Measurements from ENCODE around the gene BCOR. TPM values are rescaled to one million over a fixed set of nuclear protein-coding genes. Genes with fewer than 3 reads are reported as not detected.

Gene BCOR
- total RNA-seq, 1 experiment from 2014 or later = 35.1 TPM

DNA sequence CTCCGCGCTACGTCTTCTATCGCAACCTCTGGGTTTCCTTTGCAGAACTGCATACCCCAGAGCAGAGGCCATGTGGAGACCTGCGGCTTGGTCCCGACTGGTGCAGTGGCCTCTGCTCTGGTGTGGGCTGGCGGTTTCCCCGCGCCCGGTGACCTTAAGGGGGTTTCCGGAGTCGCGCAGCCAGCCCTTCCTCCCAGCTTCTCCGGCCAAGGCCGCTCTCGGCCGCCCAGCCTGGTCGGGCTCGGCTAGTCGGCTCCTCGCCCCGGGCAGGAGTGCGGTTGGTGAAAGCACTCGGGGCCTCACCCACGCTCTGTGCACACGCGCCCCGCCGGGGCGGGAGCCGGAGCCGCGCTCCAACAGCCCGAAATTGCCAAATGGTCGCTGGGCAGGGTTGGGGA lies 84.9 kb downstream of the BCOR start:
- BruUV-seq (replicated peaks) = no TSS peak
- RAD21 ChIA-PET (ENCODE audit: low non-redundant PET in 1 of 2, low total read pairs in 2 of 2, uncharacterized antibody in 2 of 2, unreplicated experiment in 2 of 2) = no interaction called here

DNA sequence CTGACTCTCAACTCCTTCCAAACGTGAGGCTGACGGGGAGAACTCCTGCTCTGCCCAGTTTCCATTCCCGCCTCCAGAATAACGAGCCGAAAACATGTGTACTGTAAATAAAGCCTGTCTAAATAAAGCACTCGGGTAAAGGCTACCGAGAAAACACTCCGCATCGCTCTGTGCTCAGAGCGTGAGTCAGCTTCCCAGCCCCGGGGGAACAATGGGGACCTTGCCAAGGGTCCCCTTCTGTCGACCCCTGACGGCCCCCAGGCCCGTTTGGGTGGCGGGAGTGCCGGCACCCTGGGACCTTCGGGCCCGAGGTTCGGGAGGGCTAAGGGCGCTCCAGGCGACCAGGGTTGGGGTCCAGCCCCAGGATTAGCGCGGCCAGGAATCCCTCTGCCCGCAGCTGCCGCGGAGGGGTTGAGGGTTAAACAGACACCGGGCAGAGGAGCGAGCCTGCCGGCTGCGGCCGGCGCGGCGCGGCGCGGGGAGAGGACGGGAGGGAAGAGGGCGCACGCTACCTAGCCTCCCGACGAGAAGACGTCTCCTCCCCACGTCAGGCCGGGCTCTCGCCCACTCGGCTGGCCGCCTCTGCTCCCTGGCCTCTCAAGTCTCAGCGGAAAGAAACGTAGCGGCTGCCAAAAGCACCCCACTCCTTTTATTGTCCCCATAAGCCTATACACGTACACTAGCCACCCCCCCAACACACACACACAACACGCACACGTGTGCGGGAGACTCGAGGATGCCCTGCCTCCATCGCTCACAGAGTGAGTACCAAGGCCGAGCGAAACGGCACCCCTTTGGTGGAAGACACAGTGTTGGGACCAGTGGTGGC lies 85.5 kb downstream of the BCOR start:
- Histone ChIP-seq H3K9ac (ENCODE audit: low read length) (peak overlapping the region; percentile 71; the same call in 1 of the 2 replicates), H3K4me1 (ENCODE audit: control insufficient read depth in 1 of 2, insufficient read depth in 2 of 2, low read length in 2 of 2) (peaks cover 4 to 20% of the 10 kb centered on the region in 2 experiments; a peak in 2 of 4 replicates), H3K4me2 (ENCODE audit: low read length) (peak overlapping the region; percentile 91), H3K79me2 (ENCODE audit: insufficient read depth, low read length) (no peaks in the 10 kb centered on the region), H3K9me2 (ENCODE audit: insufficient read depth) (no peaks in the 10 kb centered on the region), H3K36me3 (ENCODE audit: control insufficient read depth in 1 of 2, insufficient read depth in 2 of 2, low read length in 2 of 2) (no peaks in the 10 kb centered on the region), H2AFZ (ENCODE audit: low read depth, low read length, poor library complexity, severe bottlenecking) (no peak overlapping the region), H4K20me1 (ENCODE audit: insufficient read depth) (no peaks in the 10 kb centered on the region), H3K4me3 (replicated peaks in 1 of 2; ENCODE audit: low read depth in 1 of 2, low read length in 2 of 2) (no peak overlapping the region), H3K9me3 (ENCODE audit: control insufficient read depth in 1 of 2, insufficient read depth in 1 of 2, low read depth in 1 of 2, low read length in 2 of 2) (no peaks in the 10 kb centered on the region), H3K27me3 (ENCODE audit: insufficient read depth, low read length) (no peaks in the 10 kb centered on the region), H3K27ac (ENCODE audit: low read depth, low read length) (peak overlapping the region; percentile 82; the same call in 1 of the 2 replicates)
- ATAC-seq (no peak), DNase-seq (ENCODE audit: low read depth, low spot score) (no peak)
- BruUV-seq (replicated peaks) = no TSS peak
- POLR2A ChIA-PET = no interaction called here
- CTCF ChIA-PET = no interaction called here
- RAD21 ChIA-PET (ENCODE audit: low non-redundant PET in 1 of 2, low total read pairs in 2 of 2, uncharacterized antibody in 2 of 2, unreplicated experiment in 2 of 2) = no interaction called here
- intact Hi-C loops (cut with micrococcal nuclease) = loop anchor here (10.0 kb wide), 1 partner anchor 307 kb away; no protein-coding TSS in a partner anchor
- TF ChIP-seq ZFX (IDR thresholded peaks at IDR 0.05) = no peak
- TF ChIP-seq EZH2 (IDR thresholded peaks at IDR 0.05) = no peak
- TF ChIP-seq, protein P1, sequence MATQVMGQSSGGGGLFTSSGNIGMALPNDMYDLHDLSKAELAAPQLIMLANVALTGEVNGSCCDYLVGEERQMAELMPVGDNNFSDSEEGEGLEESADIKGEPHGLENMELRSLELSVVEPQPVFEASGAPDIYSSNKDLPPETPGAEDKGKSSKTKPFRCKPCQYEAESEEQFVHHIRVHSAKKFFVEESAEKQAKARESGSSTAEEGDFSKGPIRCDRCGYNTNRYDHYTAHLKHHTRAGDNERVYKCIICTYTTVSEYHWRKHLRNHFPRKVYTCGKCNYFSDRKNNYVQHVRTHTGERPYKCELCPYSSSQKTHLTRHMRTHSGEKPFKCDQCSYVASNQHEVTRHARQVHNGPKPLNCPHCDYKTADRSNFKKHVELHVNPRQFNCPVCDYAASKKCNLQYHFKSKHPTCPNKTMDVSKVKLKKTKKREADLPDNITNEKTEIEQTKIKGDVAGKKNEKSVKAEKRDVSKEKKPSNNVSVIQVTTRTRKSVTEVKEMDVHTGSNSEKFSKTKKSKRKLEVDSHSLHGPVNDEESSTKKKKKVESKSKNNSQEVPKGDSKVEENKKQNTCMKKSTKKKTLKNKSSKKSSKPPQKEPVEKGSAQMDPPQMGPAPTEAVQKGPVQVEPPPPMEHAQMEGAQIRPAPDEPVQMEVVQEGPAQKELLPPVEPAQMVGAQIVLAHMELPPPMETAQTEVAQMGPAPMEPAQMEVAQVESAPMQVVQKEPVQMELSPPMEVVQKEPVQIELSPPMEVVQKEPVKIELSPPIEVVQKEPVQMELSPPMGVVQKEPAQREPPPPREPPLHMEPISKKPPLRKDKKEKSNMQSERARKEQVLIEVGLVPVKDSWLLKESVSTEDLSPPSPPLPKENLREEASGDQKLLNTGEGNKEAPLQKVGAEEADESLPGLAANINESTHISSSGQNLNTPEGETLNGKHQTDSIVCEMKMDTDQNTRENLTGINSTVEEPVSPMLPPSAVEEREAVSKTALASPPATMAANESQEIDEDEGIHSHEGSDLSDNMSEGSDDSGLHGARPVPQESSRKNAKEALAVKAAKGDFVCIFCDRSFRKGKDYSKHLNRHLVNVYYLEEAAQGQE (IDR thresholded peaks at IDR 0.05; ENCODE audit: low read depth) = no peak
- no peak for TF ChIP-seq POLR2AphosphoS5 (IDR thresholded peaks at IDR 0.05; ENCODE audit: low read depth, low read length)
- TF ChIP-seq SRF (IDR thresholded peaks at IDR 0.05; ENCODE audit: low read depth) = no peak
- TF ChIP-seq EGR1 (IDR thresholded peaks at IDR 0.05; ENCODE audit: low read depth) = no peak
- no peak for TF ChIP-seq SIN3A (IDR thresholded peaks at IDR 0.05; ENCODE audit: low read depth)
- TF ChIP-seq FOSL1 (IDR thresholded peaks at IDR 0.05; ENCODE audit: low read depth) = no peak
- TF ChIP-seq, protein P2, sequence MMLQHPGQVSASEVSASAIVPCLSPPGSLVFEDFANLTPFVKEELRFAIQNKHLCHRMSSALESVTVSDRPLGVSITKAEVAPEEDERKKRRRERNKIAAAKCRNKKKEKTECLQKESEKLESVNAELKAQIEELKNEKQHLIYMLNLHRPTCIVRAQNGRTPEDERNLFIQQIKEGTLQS (IDR thresholded peaks at IDR 0.05) = no peak

More for the DNA sequence above, 84.9 kb downstream of the BCOR start:
- ChIA-PET POLR2A (interaction anchor here (1.0 kb wide), 1 partner anchor 37 kb away, joined by 3 read pairs; no protein-coding TSS in a partner anchor), CTCF (no interaction called here)
- H3K9me2 ChIP-seq (ENCODE audit: insufficient read depth) = no peaks in the 10 kb centered on the region
- H3K4me2 ChIP-seq (ENCODE audit: low read length) = peak overlapping the region; percentile 91
- H3K79me2 ChIP-seq (ENCODE audit: insufficient read depth, low read length) = no peaks in the 10 kb centered on the region
- no peaks in the 10 kb centered on the region for H3K27me3 ChIP-seq (ENCODE audit: insufficient read depth, low read length)
- peak overlapping the region; percentile 71 for H3K9ac ChIP-seq (ENCODE audit: low read length)
- peaks cover 4 to 20% of the 10 kb centered on the region in 2 experiments; a peak in 2 of 4 replicates for H3K4me1 ChIP-seq (ENCODE audit: control insufficient read depth in 1 of 2, insufficient read depth in 2 of 2, low read length in 2 of 2)
- no peaks in the 10 kb centered on the region for H3K9me3 ChIP-seq (ENCODE audit: control insufficient read depth in 1 of 2, insufficient read depth in 1 of 2, low read depth in 1 of 2, low read length in 2 of 2)
- no peaks in the 10 kb centered on the region for H3K36me3 ChIP-seq (ENCODE audit: control insufficient read depth in 1 of 2, insufficient read depth in 2 of 2, low read length in 2 of 2)
- no peaks in the 10 kb centered on the region for H4K20me1 ChIP-seq (ENCODE audit: insufficient read depth)
- H3K4me3 ChIP-seq (replicated peaks in 1 of 2; ENCODE audit: low read depth in 1 of 2, low read length in 2 of 2) = peak overlapping the region; percentile 47 to 59
- H2AFZ ChIP-seq (ENCODE audit: low read depth, low read length, poor library complexity, severe bottlenecking) = no peak overlapping the region
- intact Hi-C loops (cut with micrococcal nuclease) = loop anchor here (10.0 kb wide), 1 partner anchor 308 kb away; no protein-coding TSS in a partner anchor
- ATAC-seq (peak; percentile 28), DNase-seq (ENCODE audit: low read depth, low spot score) (no peak)
- TF ChIP-seq CBX3 (IDR thresholded peaks at IDR 0.05; ENCODE audit: low read depth) = no peak
- TF ChIP-seq, protein P3, sequence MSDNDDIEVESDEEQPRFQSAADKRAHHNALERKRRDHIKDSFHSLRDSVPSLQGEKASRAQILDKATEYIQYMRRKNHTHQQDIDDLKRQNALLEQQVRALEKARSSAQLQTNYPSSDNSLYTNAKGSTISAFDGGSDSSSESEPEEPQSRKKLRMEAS (IDR thresholded peaks at IDR 0.05) = no peak
- TF ChIP-seq, protein P4, sequence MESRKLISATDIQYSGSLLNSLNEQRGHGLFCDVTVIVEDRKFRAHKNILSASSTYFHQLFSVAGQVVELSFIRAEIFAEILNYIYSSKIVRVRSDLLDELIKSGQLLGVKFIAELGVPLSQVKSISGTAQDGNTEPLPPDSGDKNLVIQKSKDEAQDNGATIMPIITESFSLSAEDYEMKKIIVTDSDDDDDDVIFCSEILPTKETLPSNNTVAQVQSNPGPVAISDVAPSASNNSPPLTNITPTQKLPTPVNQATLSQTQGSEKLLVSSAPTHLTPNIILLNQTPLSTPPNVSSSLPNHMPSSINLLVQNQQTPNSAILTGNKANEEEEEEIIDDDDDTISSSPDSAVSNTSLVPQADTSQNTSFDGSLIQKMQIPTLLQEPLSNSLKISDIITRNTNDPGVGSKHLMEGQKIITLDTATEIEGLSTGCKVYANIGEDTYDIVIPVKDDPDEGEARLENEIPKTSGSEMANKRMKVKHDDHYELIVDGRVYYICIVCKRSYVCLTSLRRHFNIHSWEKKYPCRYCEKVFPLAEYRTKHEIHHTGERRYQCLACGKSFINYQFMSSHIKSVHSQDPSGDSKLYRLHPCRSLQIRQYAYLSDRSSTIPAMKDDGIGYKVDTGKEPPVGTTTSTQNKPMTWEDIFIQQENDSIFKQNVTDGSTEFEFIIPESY (IDR thresholded peaks at IDR 0.05; ENCODE audit: extremely low read depth, insufficient replicate concordance, low read length) = no peak
- H3K27ac ChIP-seq (ENCODE audit: low read depth, low read length) = peak overlapping the region; percentile 82
